Ishikawa (cell line): ENCODE data around the gene DOK6.

Experiments
- CEBPB ChIP-seq: IDR thresholded peaks from 2 replicates; pipeline ENCODE4 v1.6.1; 2012
- CREB1 ChIP-seq: IDR thresholded peaks from 2 replicates; pipeline ENCODE4 v1.6.1; 2012; ENCODE audit warnings: low read depth
- EGR1 ChIP-seq: IDR thresholded peaks from 2 replicates; pipeline ENCODE4 v1.6.1; 2012
- EP300 ChIP-seq: IDR thresholded peaks from 2 replicates; pipeline ENCODE4 v1.6.1; 2012; ENCODE audit warnings: borderline replicate concordance
- FOXM1 ChIP-seq: IDR thresholded peaks from 2 replicates; pipeline ENCODE4 v1.6.1; 2012; ENCODE audit warnings: low read depth, borderline replicate concordance
- NFIC ChIP-seq: IDR thresholded peaks from 2 replicates; pipeline ENCODE4 v1.6.1; 2012
- RAD21 ChIP-seq: IDR thresholded peaks from 2 replicates; pipeline ENCODE4 v1.6.1; 2012; ENCODE audit warnings: low read depth
- TAF1 ChIP-seq: IDR thresholded peaks from 2 replicates; pipeline ENCODE4 v1.6.1; 2012; ENCODE audit warnings: low read depth, mild to moderate bottlenecking
- TCF12 ChIP-seq: IDR thresholded peaks from 2 replicates; pipeline ENCODE4 v1.6.1; 2012; ENCODE audit warnings: low read depth
- TEAD4 ChIP-seq: IDR thresholded peaks from 2 replicates; pipeline ENCODE4 v1.6.1; 2012
- YY1 ChIP-seq: IDR thresholded peaks from 2 replicates; pipeline ENCODE4 v1.6.1; 2012; ENCODE audit warnings: low read depth
- ZBTB7A ChIP-seq: IDR thresholded peaks from 2 replicates; pipeline ENCODE4 v1.6.1; 2012; ENCODE audit warnings: low read depth
- TF ChIP-seq, protein P1 (sequence below): IDR thresholded peaks from 2 replicates; pipeline ENCODE4 v1.6.1; 2012
- TF ChIP-seq, protein P2 (sequence below): IDR thresholded peaks from 2 replicates; pipeline ENCODE4 v1.6.1; 2012; ENCODE audit warnings: low read depth, mild to moderate bottlenecking
- TF ChIP-seq, protein P3 (sequence below): IDR thresholded peaks from 2 replicates; pipeline ENCODE4 v1.6.1; 2012

Gene DOK6

DNA sequence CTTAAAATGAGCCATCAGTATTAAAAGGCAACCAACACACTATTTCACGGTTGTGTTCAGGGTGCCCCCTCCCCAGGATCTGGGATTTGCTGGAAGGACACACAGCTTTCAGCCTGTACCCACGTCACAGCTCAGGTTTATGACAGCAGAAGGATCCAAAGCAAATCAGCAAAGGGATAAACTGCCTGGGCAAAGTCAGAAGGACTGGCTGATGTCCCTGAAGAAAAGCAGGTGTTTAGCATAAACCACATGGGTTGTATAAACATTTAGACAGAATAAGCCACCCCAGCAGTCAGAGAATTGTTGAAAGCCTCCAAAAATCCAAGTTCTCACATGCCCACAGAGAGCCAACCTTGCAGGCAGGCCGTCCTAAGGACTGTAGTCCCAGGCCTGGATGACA lies 483.1 kb downstream of the DOK6 start:
- TF ChIP-seq CREB1: no peak
- TF ChIP-seq TAF1: no peak
- TF ChIP-seq EGR1: no peak

DNA sequence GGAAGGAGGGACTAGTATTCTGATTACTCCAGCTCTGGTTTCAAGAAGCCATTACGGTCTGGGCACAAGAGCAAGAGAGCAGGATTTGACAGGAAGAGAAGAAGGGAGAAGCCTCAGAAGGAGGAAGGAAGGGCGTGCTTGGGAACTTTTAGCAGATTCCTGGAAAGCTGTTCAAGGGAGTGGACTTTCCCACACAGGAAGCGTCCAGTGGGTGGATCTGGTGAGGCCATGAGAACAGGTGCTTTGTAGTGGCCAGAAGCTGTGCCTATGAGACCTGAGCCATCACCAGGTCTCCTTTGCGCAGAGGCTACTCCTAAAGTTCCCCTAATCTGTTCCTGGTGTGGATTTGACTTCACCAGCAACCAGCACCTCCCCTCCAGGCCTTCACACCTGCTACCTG lies 484.7 kb downstream of the DOK6 start:
- no peak for TF ChIP-seq CREB1
- TF ChIP-seq RAD21: no peak
- no peak for TF ChIP-seq ZBTB7A
- TF ChIP-seq FOXM1: no peak
- no peak for TF ChIP-seq CEBPB

DNA sequence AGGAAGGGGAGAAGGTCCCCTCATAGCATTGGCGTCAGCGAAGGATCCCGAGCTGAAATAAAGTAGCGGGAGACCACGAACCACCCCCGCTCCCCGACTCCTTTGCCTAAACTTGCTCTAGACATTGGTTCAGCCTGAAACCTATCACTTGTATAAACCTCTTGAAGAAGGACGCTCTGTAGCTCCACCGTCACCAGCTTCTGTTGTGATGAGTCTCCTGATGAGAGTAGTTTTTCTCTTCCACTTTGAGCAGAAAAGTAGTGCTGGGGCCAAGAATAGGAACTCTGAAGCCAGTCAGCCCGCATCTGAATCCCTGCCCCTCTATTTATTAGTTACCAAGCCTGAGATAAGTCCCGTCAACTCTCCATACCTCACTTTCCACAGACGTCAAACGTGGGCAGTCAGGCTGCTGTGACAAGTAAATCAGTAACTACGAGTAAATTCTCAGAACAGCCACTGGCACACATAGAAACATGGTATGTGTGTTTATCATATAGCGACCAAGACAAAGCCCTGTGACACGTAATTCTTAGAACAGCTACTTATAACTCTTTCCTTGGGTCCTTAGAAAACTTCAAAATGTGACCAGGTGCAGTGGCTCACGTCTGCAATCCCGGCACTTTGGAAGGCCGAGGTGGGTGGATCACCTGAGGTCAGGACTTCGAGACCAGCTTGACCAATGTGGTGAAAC lies 485.3 kb downstream of the DOK6 start:
- TF ChIP-seq TAF1: no peak
- no peak for TF ChIP-seq CEBPB
- TF ChIP-seq, protein P1, sequence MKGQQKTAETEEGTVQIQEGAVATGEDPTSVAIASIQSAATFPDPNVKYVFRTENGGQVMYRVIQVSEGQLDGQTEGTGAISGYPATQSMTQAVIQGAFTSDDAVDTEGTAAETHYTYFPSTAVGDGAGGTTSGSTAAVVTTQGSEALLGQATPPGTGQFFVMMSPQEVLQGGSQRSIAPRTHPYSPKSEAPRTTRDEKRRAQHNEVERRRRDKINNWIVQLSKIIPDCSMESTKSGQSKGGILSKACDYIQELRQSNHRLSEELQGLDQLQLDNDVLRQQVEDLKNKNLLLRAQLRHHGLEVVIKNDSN: no peak
- TF ChIP-seq NFIC: no peak
- TF ChIP-seq EP300: no peak
- TF ChIP-seq, protein P2, sequence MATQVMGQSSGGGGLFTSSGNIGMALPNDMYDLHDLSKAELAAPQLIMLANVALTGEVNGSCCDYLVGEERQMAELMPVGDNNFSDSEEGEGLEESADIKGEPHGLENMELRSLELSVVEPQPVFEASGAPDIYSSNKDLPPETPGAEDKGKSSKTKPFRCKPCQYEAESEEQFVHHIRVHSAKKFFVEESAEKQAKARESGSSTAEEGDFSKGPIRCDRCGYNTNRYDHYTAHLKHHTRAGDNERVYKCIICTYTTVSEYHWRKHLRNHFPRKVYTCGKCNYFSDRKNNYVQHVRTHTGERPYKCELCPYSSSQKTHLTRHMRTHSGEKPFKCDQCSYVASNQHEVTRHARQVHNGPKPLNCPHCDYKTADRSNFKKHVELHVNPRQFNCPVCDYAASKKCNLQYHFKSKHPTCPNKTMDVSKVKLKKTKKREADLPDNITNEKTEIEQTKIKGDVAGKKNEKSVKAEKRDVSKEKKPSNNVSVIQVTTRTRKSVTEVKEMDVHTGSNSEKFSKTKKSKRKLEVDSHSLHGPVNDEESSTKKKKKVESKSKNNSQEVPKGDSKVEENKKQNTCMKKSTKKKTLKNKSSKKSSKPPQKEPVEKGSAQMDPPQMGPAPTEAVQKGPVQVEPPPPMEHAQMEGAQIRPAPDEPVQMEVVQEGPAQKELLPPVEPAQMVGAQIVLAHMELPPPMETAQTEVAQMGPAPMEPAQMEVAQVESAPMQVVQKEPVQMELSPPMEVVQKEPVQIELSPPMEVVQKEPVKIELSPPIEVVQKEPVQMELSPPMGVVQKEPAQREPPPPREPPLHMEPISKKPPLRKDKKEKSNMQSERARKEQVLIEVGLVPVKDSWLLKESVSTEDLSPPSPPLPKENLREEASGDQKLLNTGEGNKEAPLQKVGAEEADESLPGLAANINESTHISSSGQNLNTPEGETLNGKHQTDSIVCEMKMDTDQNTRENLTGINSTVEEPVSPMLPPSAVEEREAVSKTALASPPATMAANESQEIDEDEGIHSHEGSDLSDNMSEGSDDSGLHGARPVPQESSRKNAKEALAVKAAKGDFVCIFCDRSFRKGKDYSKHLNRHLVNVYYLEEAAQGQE: no peak
- no peak for TF ChIP-seq FOXM1
- TF ChIP-seq, protein P3, sequence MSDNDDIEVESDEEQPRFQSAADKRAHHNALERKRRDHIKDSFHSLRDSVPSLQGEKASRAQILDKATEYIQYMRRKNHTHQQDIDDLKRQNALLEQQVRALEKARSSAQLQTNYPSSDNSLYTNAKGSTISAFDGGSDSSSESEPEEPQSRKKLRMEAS: no peak
- no peak for TF ChIP-seq CREB1
- no peak for TF ChIP-seq TCF12
- no peak for TF ChIP-seq YY1
- no peak for TF ChIP-seq EGR1
- no peak for TF ChIP-seq RAD21
- TF ChIP-seq TEAD4: no peak
- TF ChIP-seq ZBTB7A: no peak

DNA sequence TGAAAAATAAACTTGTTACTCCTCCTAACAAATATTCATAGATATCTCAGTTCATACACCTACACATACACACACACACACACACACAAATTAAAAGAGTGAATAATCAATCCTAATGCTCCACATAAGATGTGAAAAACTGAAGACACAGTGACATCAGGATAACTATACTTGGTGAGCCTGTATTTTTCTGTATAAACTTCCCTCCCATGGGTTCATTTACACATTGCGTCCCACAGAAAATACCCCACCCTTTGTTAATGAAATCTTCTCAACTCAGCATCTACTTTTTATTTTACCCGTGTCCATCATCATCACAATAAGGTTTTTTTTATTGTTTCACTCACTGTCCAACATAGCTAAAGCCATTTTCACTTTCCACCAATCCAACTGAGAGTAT lies 486.6 kb downstream of the DOK6 start:
- TF ChIP-seq FOXM1 (no peak), CREB1 (no peak), CEBPB (no peak), TAF1 (no peak), TCF12 (no peak), EGR1 (no peak), EP300 (no peak), ZBTB7A (no peak), YY1 (no peak), TEAD4 (no peak), NFIC (no peak), RAD21 (no peak)
- TF ChIP-seq, protein P3: no peak
- TF ChIP-seq, protein P1: no peak
- TF ChIP-seq, protein P2: no peak

DNA sequence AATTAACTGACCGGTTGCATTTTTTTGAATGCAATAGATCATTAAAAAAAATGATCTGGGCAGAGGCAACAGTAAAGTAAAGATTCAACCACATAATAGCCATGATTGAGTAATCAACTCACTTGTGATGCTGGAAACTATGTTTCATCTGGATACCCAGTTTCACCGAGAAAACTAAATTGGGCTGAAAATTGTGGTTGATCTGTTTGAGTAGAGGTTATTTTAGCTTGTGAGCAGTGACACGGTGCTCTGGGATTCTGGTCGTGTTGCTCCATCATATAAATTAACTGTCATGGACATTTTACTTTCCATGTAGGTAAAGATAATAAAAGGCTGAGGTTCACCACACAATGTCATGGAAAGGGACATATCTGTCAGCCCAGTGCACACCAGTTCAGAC lies 488.3 kb downstream of the DOK6 start:
- TF ChIP-seq TEAD4 (no peak), CEBPB (no peak), EGR1 (no peak), YY1 (no peak), RAD21 (no peak), TAF1 (no peak), ZBTB7A (no peak), NFIC (no peak), CREB1 (no peak)
- TF ChIP-seq, protein P2: no peak
- TF ChIP-seq, protein P1: no peak
